Measurements from ENCODE around the gene AZIN2.
"Not testable (repeated sequence)": the region's sequence is repeated elsewhere in the genome, so short reads cannot be mapped to it uniquely, and the experiment has no call there.

The AZIN2 gene

DNA sequence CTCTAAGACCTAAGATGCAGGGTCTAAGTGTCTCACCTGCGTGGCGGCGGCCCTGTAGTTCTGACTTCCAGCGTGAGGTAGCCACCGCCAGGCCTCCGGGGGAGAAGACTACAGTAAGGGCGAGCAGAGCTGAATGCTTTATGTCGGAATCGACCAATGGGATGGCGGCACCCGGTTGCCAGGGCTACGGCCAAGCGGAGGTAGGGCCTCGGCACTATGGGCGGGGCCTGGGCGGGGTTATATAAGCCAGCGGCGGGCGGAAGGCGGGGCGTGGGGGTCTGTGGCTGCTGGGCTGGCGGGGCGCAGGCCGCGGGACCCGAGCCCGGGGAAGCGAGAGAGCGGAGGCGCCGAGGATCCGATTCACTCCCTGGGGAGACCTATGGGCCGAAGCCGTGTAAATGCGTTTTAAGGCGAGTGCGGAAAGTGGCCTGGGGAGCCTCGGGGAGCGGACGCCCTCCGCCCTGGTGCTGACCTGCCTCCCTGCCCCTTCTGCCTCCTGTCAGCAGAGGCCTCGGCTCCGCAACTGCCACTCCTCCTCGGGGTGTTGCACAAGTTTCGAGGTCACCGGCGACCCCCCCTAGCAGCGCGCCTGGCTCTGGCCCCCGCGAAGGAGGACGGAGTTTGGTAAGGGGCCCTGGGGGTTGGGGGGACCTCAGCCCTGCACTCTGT, at the start of gene AZIN2:
TSS of gene AZIN2 (plus strand) at position 269 of the 669 bp plus-strand sequence. CDS start 1,097 bp downstream, outside the sequence.
- peak; percentile 99 for DNase-seq

DNA sequence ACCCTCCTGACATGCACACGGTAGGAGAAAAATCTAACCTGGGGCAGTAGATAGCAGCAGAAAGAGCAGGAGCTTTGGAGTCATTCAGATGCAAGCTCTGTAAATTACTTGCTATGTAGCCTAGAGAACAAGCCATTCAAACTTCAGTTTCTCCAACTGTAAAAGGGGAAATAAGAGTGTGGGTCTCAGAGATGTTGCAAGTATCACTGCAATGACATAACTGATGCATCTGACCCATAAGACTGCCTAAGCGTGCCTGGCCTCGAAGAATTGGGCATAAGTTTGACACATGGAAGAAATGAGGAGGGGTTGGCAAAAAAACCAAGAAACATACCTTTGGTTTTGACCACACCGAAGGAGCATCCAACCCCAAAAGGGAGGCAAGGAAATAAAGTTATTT, 49.4 kb upstream of the AZIN2 start:
- DNase-seq: no peak

DNA sequence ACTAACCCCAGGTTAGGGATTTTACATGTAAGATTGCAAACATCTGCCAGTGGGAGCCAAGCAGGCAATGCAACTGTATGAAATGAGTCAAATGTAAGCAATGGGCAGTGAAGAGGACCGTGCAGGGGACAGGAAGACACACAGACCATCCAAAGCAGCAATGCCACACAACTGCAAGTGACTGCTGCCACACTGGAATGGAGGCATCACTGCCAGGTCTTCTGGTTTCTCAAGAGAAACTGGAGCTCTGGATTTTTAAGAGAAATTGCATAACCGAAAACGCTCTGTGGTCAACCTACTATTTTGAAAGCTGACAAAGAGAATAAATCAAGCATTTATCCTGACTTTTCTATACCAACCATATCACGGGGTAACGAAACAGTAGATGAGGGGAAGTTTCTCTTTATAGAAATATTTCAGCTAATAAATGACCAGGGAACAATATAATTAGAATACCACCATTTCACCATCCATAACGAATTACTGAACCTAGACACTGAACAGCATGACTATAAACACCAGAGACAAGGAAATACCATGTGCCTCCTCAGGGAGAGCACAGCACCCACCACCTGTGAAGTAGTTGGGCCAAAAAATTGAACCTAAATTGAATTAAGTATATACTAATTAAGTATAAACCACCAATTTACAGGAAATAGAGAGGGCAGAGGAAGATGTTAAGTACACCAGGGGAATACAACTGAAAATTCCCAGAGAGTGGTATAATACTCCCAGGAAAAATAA, 48.7 kb upstream of the AZIN2 start:
- no peak for DNase-seq

DNA sequence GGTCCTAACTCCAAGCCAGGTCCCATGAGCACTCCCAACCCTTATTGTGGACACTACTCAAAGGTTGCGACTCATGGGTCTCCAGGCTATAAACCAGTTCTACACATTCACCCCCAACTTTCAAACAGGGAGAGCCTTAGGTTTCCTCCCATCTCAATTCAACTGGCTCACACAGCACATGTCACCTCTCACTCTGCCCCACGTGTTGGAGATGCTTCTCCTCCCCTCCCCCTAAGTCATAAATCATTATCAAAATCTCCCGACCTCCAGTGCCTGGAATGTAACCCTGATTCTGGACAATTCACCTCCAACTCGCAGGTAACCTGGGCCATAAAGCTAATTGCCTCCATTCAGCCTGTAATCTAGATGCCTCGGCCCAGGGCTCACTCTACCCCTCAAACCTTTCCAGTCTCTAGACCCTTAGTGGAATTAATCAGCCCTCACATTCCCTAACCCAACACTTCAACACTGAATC, 44.9 kb upstream of the AZIN2 start:
- peak; percentile 29 for DNase-seq

DNA sequence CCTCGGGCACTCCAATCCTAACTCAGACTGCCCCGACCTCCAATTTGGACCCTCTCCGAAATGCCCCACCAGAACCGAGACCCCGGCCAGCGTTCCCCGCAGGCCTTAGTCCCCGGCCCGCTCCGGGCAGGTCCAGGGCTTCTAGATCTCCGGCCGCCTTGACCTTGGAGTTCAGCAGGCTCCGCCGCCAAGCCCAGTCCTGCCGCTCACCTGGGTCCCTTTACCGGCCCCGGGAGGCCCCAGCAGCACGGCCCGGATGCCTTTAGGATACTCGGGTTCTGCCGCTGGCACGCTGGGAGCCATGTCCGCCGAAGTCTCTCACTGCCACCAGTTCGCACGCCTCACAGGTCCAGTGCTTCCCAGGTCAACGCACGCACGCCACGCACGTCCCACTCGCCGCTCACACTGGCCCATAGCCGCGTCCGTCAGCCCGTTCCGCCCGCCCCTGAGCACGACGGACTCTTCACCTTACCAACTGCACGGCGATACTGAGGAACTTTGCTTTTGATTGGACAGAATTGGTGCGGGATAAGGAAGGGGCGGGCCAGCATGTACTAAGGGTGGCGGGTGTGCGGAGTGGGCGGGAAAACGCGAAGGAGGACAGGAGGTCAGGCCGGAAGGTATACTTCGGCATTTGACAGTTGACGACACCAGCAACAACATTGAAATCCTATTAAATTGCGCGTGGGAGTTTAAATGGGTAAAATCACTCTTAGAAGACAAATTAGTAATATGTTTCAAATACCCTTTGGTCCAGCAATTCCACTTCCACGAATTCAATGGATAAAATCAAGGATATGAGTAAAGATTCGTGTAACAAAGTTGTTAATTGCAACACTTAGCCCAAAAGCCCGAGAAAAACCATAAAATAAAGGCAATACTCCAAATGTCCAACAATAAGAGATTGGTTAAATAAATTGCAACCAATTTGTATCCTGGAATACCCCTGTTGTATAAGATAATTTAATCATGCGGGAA, 44.1 kb upstream of the AZIN2 start, which contains the start of gene AK2:
TSS of gene AK2 (minus strand) at position 358 of the 978 bp plus-strand sequence. CDS start at position 303, 55 bp downstream.
- peak; percentile 93 for DNase-seq

DNA sequence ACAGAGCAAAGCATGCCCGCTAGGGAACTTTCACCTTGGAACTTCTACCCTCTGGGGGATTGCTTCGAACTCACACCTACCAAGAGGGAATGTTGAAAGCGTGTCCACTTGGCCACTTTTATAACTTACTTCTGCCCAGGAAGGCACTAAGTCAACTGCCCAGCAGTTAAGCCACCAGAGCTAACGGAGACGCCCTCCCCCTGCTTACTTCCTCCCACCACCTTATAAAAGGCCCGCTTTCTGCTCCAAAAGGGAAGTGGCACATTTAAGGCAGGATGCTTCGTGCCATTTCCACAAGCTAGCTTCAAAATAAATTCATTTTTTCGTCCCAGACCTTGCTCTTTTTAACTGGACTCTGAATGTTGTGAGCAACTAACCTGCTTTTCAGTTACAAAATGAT, 41.1 kb upstream of the AZIN2 start:
- DNase-seq: no peak

DNA sequence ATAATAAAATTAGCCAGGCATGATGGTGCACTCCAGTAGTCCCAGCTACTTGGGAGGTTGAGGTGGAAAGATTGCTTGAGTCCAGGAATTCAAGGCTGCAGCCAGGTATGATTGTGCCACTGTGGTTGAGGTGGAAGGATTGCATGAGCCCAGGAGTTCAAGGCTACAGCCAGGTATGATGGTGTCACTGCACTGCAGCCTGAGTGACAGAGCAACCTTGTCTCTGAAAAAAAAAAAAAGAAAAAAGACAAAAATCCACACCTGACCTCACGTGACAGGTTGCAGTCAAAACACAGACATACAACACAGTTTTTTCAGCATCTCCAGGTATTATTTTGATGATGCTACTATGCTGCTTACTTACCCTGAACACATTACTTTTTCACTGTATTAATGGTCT, 39.9 kb upstream of the AZIN2 start:
- no peak for DNase-seq

DNA sequence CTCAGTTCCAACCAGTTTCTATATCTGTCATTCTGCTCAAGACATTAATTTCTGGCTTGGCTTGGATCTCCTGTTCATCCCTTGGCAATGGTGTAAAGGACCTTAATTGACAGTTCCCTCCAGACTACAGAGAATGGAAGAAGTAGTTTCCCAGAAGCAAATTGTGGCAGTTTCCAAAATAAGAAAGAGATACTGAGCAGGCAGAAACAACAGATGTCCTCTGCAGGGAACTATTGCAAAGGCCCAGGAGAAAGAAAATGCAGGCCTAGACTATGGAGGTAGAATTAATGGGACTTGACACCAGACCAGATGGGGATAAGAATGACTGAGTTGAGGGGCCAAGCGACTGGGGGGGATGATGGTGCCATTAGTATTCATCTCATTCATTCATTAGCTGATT, 38.1 kb upstream of the AZIN2 start:
- DNase-seq: no peak

DNA sequence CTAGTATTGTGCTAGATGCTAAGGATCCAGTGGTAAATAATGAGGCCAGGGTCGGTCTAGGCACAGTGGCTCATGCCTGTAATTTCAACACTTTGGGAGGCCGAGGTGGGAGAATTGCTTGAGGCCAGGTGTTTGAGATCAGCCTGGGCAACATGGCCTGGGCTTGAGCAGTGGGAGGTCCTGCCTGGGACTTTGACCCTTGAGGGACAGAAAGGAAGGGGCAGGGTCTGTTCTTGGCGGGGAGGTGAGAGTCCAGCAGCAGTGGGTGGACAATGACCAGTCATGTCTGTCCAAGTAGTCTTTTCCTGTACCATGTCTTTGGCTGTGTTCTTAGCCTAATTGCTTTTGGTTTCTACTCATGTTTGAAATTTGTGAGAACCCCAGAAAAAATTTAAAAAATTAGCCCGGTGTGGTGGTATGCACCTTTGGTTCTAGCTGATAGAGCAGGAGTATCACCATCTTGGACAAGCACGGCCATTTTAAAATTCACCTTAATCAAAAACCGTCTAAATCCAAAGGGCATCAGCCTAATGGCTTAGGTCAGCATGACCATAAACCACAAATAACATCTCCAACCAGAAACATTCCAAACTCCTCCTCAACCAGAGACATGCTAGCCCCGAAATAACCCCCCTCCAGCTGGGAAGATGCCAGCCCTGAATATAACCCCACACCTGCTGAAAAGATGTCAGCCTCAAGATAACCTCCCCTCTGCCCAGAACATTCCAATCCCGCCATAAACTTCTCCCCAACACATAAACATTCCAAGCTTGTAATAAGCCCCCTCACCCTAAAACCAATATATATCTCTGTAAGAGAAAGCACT, 37.5 kb upstream of the AZIN2 start:
- no peak for DNase-seq

DNA sequence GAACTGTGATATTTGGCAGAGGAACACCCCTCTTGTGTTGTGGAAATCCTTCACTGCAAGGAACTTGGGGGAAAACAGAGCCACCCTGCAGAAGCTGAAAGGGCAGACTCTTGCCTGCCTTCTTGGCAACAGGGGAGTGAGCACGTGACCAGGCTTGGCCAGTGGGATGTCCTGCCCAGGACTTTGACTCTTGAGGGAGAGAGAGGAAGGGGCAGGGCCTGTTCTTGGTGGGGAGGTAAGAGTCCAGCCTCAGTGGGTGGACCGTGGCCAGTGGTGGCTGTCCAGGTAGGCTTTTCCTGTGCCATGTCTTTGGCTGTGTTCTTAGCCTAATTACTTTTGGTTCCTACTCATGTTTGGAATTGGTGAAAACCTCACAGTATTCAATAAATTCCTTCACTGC, 35.7 kb upstream of the AZIN2 start:
- no peak for DNase-seq

DNA sequence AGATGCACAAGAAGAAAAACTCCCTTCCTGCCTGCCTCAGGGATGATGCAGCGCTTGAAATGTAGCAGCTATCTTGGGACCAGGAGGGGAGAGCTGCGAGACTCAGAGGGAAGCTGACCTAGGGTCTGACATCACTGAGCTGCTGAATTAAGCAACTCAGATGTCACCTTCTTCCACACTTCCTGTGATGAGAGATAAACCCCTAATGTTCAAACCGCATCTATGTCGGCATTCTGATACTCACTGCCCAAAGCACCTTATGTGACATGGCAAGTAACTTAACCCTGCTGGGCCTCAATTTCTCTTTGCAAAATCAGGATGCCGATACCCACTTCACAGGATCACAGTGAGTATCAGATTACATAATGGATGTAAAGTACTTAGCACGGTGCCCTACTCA, 35.1 kb upstream of the AZIN2 start:
- peak; percentile 29 for DNase-seq

DNA sequence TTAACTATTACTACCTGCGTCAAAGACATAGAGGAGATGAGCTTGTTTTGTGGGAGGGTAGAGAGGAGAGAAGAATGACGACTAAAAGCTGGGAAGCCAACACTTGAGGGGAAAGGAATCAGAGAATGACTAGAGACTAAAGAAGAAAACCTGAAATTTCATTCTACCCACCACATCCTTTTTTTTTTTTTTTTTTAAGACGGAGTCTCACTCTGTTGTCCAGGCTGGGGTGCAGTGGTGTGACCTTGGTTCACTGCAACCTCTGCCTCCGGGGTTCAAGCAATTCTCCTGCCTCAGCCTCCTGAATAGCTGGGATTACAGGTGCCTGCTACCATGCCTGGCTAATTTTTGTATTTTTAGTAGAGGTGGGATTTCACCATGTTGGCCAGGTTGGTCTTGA, 34.7 kb upstream of the AZIN2 start:
- not testable (repeated sequence) for DNase-seq

DNA sequence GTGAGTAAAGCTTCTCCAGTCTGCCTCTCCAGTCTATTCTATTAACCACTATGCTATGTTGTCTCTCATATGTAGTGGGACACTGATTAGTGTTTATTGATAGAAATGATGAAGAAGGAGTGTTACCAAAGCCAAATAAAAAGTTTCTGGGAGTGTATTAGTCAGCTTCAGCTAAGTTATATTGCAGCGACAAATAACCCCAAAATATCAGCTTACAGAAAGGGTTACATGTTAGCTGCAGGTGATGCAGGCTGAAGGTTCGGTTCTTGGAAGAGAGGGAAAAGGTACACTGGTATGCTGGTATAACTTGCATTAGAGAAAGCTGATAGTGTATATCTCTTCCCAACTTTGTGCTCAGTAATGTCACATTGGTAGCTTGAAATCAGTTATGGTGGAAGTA, 33.7 kb upstream of the AZIN2 start:
- DNase-seq: no peak

DNA sequence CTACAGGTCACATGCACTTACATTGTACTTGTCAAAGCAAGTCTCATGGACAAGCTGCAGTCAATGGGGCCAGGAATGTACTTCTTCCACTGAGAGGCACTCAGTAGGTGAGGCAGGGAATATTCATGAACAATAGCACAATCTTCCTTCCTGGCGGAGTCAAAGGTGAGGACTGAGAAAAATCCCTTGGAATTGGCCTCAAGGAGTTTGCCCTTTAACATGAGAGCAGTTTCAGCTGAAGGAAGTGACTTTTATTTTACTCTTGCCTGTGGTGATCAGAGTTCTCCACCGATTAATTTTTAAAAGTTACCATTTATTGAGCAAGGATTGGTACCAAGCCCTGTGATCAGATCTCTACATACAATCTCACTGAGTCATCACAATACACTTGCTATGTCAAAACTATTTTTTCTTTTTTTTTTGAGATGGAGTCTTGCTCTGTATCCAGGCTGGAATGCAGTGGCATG, 33.1 kb upstream of the AZIN2 start:
- DNase-seq: no peak

DNA sequence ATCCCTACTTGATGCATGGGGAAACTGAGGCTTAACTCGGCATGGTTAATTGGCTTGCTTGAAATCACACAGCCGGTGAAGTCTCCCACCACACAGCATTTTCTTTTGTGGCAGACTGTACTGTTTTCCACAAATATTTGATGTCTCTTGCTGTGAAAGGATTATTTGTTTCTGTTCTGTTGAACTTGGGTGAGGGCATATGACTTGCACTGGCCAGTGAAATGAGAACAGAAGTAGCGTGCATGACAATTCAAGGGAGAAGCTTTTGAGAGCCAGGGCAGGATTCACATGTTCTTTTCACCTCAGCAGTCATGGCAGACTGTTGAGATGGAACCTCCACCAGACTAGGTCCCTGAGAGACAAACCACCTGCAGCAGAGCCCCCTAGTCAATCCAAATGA, 32.5 kb upstream of the AZIN2 start:
- no peak for DNase-seq

DNA sequence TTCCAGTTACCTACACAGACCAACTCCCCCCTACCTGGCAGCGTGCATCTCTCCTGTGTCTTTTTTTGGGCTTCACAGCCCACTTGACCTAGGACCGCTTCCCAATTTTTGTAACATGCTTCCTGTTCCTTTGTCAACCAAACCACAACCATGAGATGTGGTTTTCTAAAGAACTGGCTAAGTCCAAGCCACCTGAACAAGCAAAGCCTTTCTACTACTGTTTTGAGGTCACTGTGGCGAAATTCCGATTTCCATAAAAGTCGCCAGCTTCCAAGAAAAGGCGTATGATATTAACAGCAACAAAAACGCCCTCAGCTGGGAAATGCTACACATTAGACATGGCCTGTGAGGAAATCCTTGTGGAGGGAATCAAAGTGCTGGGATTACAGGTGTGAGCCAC, 31.6 kb upstream of the AZIN2 start:
- no peak for DNase-seq

DNA sequence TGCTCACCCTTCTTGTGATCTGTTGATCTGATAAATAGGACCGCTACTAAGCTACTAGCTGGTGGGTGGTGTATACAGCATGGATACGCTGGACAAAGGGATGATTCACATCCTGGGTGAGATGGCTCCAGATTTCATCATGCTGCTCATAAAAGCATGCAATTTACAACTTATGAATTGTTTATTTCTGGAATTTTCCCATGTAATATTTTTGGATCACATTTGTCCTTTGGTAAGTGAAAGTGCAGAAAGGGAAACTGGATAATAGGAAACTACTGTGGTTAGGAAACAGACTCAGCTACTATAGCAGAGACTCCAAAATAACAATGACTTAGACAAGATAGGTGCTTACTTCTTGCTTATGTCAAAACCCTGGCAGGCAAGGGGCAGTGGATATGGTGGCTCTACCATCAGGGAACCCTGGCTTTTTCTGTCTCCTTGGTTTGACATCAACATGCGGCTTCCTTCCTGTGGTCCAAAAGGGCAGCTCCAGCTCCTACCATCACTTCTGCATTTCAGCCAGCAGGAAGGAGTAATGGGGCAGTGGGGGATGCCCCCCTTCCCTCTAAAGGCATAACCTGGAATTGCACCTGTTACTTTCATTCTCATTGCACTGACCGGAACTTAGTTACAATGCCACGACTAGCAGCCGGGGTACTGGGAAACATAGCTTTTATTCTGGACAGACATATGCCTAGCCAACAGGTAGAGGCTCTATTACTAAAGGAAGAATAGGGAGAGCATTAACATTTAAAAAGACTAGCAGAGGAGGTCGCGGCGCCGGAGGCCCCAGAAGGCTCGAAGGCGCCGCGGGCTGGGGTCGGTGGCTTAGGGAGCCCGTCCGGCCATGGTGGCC, 30.5 kb upstream of the AZIN2 start:
- no peak for DNase-seq

DNA sequence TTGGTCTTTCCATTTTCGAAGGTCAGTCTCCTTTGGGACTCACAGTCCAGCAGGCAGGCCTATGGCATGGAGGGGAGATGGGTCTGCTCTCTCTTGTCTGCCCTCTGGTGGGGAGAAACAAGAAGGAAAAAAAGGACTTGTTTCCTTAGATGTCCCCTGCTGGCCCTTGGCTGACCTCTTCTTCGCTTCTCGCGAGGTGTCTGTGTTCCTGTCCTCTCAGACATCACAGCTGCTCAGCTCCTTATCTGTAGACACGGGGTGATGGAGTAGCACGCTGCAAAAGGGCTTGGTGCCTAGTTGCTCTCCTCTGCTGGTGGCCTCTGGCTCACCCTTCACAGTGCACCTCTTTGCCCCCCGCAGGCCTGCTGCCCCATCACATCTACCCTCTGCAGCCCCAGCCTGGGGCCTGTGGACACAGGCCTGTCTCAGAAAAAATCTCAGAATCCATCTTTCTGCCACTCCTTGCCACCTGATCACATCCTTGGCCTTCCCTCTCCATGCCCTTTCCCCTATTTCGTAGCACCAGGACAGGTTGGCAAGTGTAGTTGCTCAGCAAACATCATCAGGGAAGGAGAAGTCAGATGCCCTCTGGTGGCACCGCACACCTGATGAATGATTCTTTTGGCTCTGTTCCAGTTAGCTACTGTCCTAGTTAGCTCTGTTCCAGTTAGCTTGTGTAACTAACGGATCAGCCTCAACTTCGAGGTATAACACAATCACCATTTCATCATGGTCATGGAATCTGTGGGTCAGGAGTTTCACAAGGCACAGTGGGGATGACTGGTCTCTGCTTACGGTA, 25.5 kb upstream of the AZIN2 start:
- DNase-seq: peak; percentile 42

DNA sequence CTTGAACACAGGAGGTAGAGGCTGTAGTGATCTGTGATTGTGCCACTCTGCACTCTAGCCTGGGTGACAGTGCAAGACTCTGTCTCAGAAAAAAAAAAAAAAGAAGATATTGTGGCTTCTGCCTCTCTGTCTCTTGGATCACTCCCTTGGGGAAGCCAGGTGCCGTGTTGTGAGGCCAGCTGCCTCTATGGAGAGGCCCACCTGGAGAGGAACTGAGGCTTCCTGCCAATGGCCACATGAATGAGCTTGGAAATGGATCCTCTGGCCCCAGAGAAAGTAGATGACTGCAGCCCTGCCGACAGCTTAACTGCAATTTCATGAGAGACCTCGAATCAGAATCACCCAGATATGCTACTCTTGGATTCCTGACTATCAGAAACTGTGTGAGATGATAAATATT, 24.5 kb upstream of the AZIN2 start:
- no peak for DNase-seq

DNA sequence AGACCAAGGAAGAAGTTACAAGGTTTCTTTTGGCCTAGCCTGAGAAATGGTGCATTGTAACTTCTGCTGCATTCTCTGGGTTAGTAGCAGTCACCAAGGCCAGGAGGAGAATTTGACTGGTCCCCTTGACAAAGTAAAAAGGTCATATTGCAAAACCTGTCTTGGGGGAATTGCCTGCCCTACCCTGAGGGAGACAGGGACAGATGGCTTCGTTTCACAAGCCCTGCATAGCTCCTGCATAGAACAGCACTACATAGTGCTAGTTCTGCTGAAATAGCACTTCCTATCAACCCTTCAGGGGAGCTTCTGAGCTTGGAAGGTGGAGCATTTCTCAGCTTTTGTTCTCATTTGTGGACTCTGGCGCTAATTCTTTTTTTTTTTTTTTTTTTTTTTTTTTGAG, 23.9 kb upstream of the AZIN2 start:
- DNase-seq: no peak
